Activated CD4-positive, alpha-beta T cell treated with anti-CD3 and anti-CD28 coated beads, Interleukin-2, amount 10 ng/mL, durations not matched to agents 7 days and 5 days (primary cell): ENCODE results near the gene EYS. TPM values are rescaled to one million over a fixed set of nuclear protein-coding genes. Genes with fewer than 3 reads are reported as not detected.
A peak's percentile ranks its signal among the peaks of the same experiment; 100 is the strongest.

Experiments
- CTCF ChIA-PET: fragments of 350-600 bp; sonication (Branson Sonifier 250); formaldehyde crosslinking; loops from one replicate; lab custom pipeline; 2021; ENCODE audit warnings: antibody characterized with exemption; lab: Charles Lee
- POLR2A ChIA-PET: fragments of 350-600 bp; sonication (Branson Sonifier 250); formaldehyde crosslinking; loops from one replicate; lab custom pipeline; 2021; ENCODE audit warnings: antibody characterized with exemption; lab: Charles Lee
- DNase-seq: peaks from one replicate; pipeline ENCODE4 v3.0.0-alpha.2; 2020
- H3K27ac Mint-ChIP-seq: one replicate; pipeline ENCODE4 v1.8.0; 2021; ENCODE audit warnings: mild to moderate bottlenecking, moderate library complexity, mixed read lengths
- H3K27me3 Mint-ChIP-seq: one replicate; pipeline ENCODE4 v1.8.0; 2021; ENCODE audit warnings: mixed read lengths
- H3K36me3 Mint-ChIP-seq: one replicate; pipeline ENCODE4 v1.8.0; 2021; ENCODE audit warnings: low read depth, mixed read lengths
- H3K4me1 Mint-ChIP-seq: one replicate; pipeline ENCODE4 v1.8.0; 2021; ENCODE audit warnings: mixed read lengths
- H3K4me3 Mint-ChIP-seq: one replicate; pipeline ENCODE4 v1.8.0; 2021; ENCODE audit warnings: mild to moderate bottlenecking, moderate library complexity, mixed read lengths
- H3K9me3 Mint-ChIP-seq: one replicate; pipeline ENCODE4 v1.8.0; 2021; ENCODE audit warnings: mixed read lengths
- total RNA-seq, 2 experiments: library from RNA; stranded (reverse); gene quantifications; one replicate each; pipeline ENCODE4 v1.2.3, GENCODE V29; 2021

Gene EYS
- total RNA-seq, 2 experiments from 2014 or later, result not detected

GRCh38 chr6:63795006-63795405 is 1912.0 kb downstream of the EYS start:
- H3K27me3 Mint-ChIP-seq, result peaks cover 6% of the 10 kb centered on the region
- ChIA-PET POLR2A (no interaction called here), CTCF (no interaction called here)
- no peak overlapping the region for H3K4me3 Mint-ChIP-seq
- no peaks in the 10 kb centered on the region for H3K4me1 Mint-ChIP-seq
- DNase-seq, result no peak
- H3K9me3 Mint-ChIP-seq, result no peaks in the 10 kb centered on the region
- no peaks in the 10 kb centered on the region for H3K36me3 Mint-ChIP-seq
- H3K27ac Mint-ChIP-seq, result no peak overlapping the region

- no peaks in the 10 kb centered on the region for H3K4me1 Mint-ChIP-seq
- no peak overlapping the region for H3K27ac Mint-ChIP-seq
- no peak for DNase-seq
- H3K36me3 Mint-ChIP-seq, result no peaks in the 10 kb centered on the region
- H3K9me3 Mint-ChIP-seq, result no peaks in the 10 kb centered on the region
- ChIA-PET CTCF (no interaction called here), POLR2A (interaction anchor here (0.5 kb wide), 1 partner anchor 795 kb away, joined by 3 read pairs; no protein-coding TSS in a partner anchor)
- peaks cover 6% of the 10 kb centered on the region for H3K27me3 Mint-ChIP-seq
- no peak overlapping the region for H3K4me3 Mint-ChIP-seq
These were observed 1913.4 kb downstream of the EYS start for GRCh38 chr6:63793465-63794137.

DNA sequence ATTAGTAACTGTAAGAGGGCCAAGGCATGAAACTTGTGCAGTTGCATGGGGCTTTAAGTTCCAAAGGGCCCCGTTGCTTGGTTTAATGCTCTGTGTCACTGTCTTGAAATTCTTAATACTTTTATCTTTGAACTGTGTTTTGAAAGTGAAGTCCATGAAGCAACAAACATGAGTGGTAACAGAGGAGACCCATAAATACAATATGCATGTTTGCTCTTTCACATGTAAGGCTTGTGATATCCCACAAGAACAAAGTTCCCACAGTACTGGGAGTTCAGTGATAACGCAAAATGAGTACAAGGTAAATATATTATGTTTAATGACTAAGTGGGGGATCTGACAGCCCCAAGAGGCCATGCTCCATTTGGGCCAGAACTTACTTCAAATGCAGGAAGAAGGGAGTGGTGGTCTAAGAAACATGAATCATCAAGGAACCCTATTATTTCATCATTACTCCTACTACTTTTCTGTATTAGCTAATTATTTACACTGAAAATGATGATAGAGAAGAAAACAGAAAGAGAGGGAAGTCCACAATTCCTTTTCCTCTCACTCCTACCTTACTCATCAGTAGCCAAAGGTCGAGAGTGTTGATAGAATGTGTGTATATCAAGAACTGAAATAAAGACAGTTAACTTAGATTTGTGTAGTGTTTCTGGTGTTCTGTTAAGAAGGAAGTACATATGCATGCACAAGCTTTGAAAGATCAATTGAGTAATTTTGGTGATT is 1914.1 kb downstream of the EYS start:
- H3K27ac Mint-ChIP-seq, result no peak overlapping the region
- H3K27me3 Mint-ChIP-seq, result peaks cover 6% of the 10 kb centered on the region
- no peaks in the 10 kb centered on the region for H3K9me3 Mint-ChIP-seq
- POLR2A ChIA-PET, result no interaction called here
- CTCF ChIA-PET, result no interaction called here
- no peak overlapping the region for H3K4me3 Mint-ChIP-seq
- DNase-seq, result no peak
- H3K4me1 Mint-ChIP-seq, result no peaks in the 10 kb centered on the region
- no peaks in the 10 kb centered on the region for H3K36me3 Mint-ChIP-seq

- CTCF ChIA-PET, result no interaction called here
- Mint-ChIP-seq H3K4me1 (no peaks in the 10 kb centered on the region), H3K9me3 (no peaks in the 10 kb centered on the region), H3K36me3 (no peaks in the 10 kb centered on the region), H3K27me3 (peaks cover 6% of the 10 kb centered on the region), H3K27ac (no peak overlapping the region), H3K4me3 (no peak overlapping the region)
- DNase-seq, result no peak
- POLR2A ChIA-PET, result no interaction called here
These were observed 1916.7 kb downstream of the EYS start for GRCh38 chr6:63790334-63790733.

GRCh38 chr6:63789699-63790098 is 1917.3 kb downstream of the EYS start:
- Mint-ChIP-seq H3K9me3 (no peaks in the 10 kb centered on the region), H3K27me3 (peaks cover under 1% of the 10 kb centered on the region), H3K36me3 (no peaks in the 10 kb centered on the region), H3K4me1 (no peaks in the 10 kb centered on the region), H3K27ac (no peak overlapping the region), H3K4me3 (no peak overlapping the region)
- CTCF ChIA-PET, result no interaction called here
- no peak for DNase-seq
- POLR2A ChIA-PET, result no interaction called here

- no peak overlapping the region for H3K27ac Mint-ChIP-seq
- no peak overlapping the region for H3K4me3 Mint-ChIP-seq
- ChIA-PET POLR2A (no interaction called here), CTCF (no interaction called here)
- DNase-seq, result no peak
- H3K4me1 Mint-ChIP-seq, result no peaks in the 10 kb centered on the region
- no peaks in the 10 kb centered on the region for H3K36me3 Mint-ChIP-seq
- no peaks in the 10 kb centered on the region for H3K9me3 Mint-ChIP-seq
- H3K27me3 Mint-ChIP-seq, result no peaks in the 10 kb centered on the region
These were observed 1918.5 kb downstream of the EYS start for GRCh38 chr6:63788569-63788968.

GRCh38 chr6:63787021-63787420 is 1920.0 kb downstream of the EYS start:
- H3K36me3 Mint-ChIP-seq, result no peaks in the 10 kb centered on the region
- no peaks in the 10 kb centered on the region for H3K27me3 Mint-ChIP-seq
- H3K9me3 Mint-ChIP-seq, result no peaks in the 10 kb centered on the region
- CTCF ChIA-PET, result no interaction called here
- DNase-seq, result no peak
- POLR2A ChIA-PET, result no interaction called here
- no peaks in the 10 kb centered on the region for H3K4me1 Mint-ChIP-seq
- no peak overlapping the region for H3K27ac Mint-ChIP-seq
- H3K4me3 Mint-ChIP-seq, result no peak overlapping the region

GRCh38 chr6:63785006-63785405 is 1922.0 kb downstream of the EYS start:
- H3K27ac Mint-ChIP-seq, result no peak overlapping the region
- H3K36me3 Mint-ChIP-seq, result no peaks in the 10 kb centered on the region
- H3K4me1 Mint-ChIP-seq, result no peaks in the 10 kb centered on the region
- ChIA-PET CTCF (no interaction called here), POLR2A (no interaction called here)
- no peaks in the 10 kb centered on the region for H3K9me3 Mint-ChIP-seq
- peaks cover 2% of the 10 kb centered on the region for H3K27me3 Mint-ChIP-seq
- no peak overlapping the region for H3K4me3 Mint-ChIP-seq
- no peak for DNase-seq

GRCh38 chr6:63783096-63783495 is 1923.9 kb downstream of the EYS start:
- H3K27ac Mint-ChIP-seq, result no peak overlapping the region
- no peak overlapping the region for H3K4me3 Mint-ChIP-seq
- peaks cover 4% of the 10 kb centered on the region for H3K27me3 Mint-ChIP-seq
- POLR2A ChIA-PET, result no interaction called here
- H3K36me3 Mint-ChIP-seq, result no peaks in the 10 kb centered on the region
- DNase-seq, result no peak
- no peaks in the 10 kb centered on the region for H3K9me3 Mint-ChIP-seq
- no peaks in the 10 kb centered on the region for H3K4me1 Mint-ChIP-seq
- CTCF ChIA-PET, result interaction anchor here (0.7 kb wide), 1 partner anchor 33 kb away, joined by 4 read pairs; no protein-coding TSS in a partner anchor

DNA sequence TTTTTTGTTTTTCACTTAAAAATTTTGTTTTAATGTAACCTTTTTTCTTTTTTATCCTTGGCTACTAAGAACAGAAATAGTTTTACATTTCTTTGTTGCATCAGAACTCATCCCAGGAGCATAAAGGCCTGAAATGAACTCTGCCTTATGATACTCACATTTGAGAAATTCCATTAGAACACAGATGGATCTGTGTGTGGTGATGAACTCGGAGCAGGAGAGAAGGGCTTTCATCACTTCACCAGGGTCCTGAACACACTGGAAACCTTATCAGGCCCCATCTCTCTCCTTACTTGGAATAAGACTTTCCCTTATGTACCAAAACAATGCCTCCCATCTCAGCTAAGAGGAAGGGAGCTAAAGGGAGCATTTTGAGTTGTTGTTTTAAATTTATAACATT is 1932.1 kb downstream of the EYS start:
- POLR2A ChIA-PET, result no interaction called here
- no peak for DNase-seq
- Mint-ChIP-seq H3K9me3 (no peaks in the 10 kb centered on the region), H3K4me3 (no peak overlapping the region), H3K27ac (no peak overlapping the region), H3K4me1 (no peaks in the 10 kb centered on the region), H3K36me3 (no peaks in the 10 kb centered on the region), H3K27me3 (peaks cover 21% of the 10 kb centered on the region)
- CTCF ChIA-PET, result interaction anchor here (1.3 kb wide), 1 partner anchor 11 kb away, joined by 4 read pairs; no protein-coding TSS in a partner anchor

DNA sequence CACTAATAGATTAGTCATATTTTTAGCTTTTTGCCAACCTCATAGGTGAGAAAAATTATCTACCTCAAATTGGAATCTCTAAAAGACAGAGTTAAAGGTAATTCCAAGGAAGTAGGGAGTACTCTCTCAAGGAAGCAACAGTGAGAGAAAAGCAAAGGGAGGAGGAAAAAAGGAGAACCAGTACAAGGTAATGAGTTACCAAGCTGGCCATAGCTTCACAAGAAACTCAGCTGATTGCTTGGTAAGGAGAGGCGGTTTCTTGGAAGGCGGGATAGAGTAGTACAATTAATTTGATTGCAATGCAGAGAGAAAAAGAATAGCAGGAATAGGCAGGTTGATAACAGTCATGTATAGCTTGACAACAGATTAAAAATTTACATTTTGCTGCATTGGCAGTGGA is 1933.8 kb downstream of the EYS start:
- no peak for DNase-seq
- ChIA-PET POLR2A (no interaction called here), CTCF (no interaction called here)
- no peaks in the 10 kb centered on the region for H3K36me3 Mint-ChIP-seq
- no peak overlapping the region for H3K27ac Mint-ChIP-seq
- no peaks in the 10 kb centered on the region for H3K4me1 Mint-ChIP-seq
- peaks cover 26% of the 10 kb centered on the region for H3K27me3 Mint-ChIP-seq
- H3K9me3 Mint-ChIP-seq, result no peaks in the 10 kb centered on the region
- no peak overlapping the region for H3K4me3 Mint-ChIP-seq

- Mint-ChIP-seq H3K36me3 (no peaks in the 10 kb centered on the region), H3K4me1 (no peaks in the 10 kb centered on the region), H3K9me3 (no peaks in the 10 kb centered on the region), H3K27me3 (peaks cover 21% of the 10 kb centered on the region), H3K27ac (no peak overlapping the region), H3K4me3 (no peak overlapping the region)
- no peak for DNase-seq
- ChIA-PET POLR2A (no interaction called here), CTCF (no interaction called here)
These were observed 1941.2 kb downstream of the EYS start for GRCh38 chr6:63765828-63766227.

DNA sequence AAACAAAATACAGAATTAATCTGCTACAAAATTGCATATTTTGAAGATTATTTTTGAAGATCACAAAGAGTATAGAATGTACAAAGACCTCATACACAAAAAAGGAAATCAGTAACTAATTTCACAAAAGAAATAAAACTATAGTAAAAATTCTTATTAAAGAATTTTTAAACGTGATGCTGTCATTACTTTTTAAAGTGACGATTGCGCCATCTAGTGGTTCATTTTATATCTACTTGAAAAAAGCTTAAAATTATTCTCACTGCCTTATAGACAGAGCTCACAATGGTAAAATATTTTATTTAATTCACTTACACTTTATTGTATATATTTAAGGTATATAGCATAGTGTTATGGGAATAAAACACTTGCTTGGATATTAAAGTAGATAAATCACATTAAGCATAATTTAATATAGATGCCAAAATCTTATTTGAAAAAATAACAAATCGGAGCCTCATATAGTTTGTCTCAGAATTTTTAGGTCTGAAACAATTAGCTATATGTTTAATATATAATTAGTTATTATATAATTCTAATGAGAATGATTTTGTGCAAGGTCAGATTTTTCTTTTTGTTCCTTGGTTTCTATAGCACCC is 1942.6 kb downstream of the EYS start:
- CTCF ChIA-PET, result interaction anchor here (0.5 to 2.0 kb wide), 5 partner anchors 11 to 412 kb away, joined by 3 to 18 read pairs (median 4); no protein-coding TSS in a partner anchor
- H3K9me3 Mint-ChIP-seq, result no peaks in the 10 kb centered on the region
- no peaks in the 10 kb centered on the region for H3K4me1 Mint-ChIP-seq
- peak; percentile 22 for DNase-seq
- POLR2A ChIA-PET, result no interaction called here
- no peak overlapping the region for H3K27ac Mint-ChIP-seq
- H3K36me3 Mint-ChIP-seq, result no peaks in the 10 kb centered on the region
- peaks cover 20% of the 10 kb centered on the region for H3K27me3 Mint-ChIP-seq
- H3K4me3 Mint-ChIP-seq, result no peak overlapping the region
